Gastrocnemius medialis (tissue), 4 donors: ENCODE measurements around the gene DISC1. TPM values are rescaled to one million over a fixed set of nuclear protein-coding genes. Genes with fewer than 3 reads are reported as not detected.
"Not testable (repeated sequence)": the region's sequence is repeated elsewhere in the genome, so short reads cannot be mapped to it uniquely, and the experiment has no call there.

Source experiments
- ATAC-seq, 2 donors: fragments of 150-250 bp; one replicate each; pipeline ENCODE4 v1.9.1; 2016
- DNase-seq, 2 donors: peaks; one replicate each; pipeline ENCODE4 v3.0.0-alpha.2; 2019
- H3K27ac ChIP-seq, 4 donors: fragments of 200-600 bp; sonication (generic); 1 replicate in 1 of 4; 2 replicates in 3 of 4; pipeline ENCODE4 v1.5.1; 2016 to 2018; ENCODE audit warnings: mild to moderate bottlenecking in 2 of 4, moderate library complexity in 1 of 4
- H3K27me3 ChIP-seq, 3 donors: fragments of 200-600 bp; sonication (generic) in 2 of 3; 1 replicate in 1 of 3; 2 replicates in 2 of 3; pipeline versions ENCODE4 v1.5.1 to v1.6.0; 2016 to 2019; ENCODE audit warnings: mild to moderate bottlenecking in 1 of 3, moderate library complexity in 1 of 3
- H3K36me3 ChIP-seq, 2 donors: fragments of 200-600 bp; sonication (generic) in 1 of 2; one replicate each; pipeline ENCODE4 v1.5.1; 2017 to 2018
- H3K4me1 ChIP-seq, 2 donors: fragments of 200-600 bp; sonication (generic) in 1 of 2; one replicate each; pipeline ENCODE4 v1.5.1; 2016 to 2017; ENCODE audit warnings: mild to moderate bottlenecking in 2 of 2
- H3K4me3 ChIP-seq, 4 donors: fragments of 200-600 bp; sonication (generic) in 3 of 4; 1 replicate in 1 of 4; 2 replicates in 3 of 4; pipeline ENCODE4 v1.5.1; 2016 to 2019; ENCODE audit warnings: mild to moderate bottlenecking in 2 of 4
- H3K9me3 ChIP-seq, 3 donors: fragments of 200-600 bp; sonication (generic) in 2 of 3; 1 replicate in 1 of 3; 2 replicates in 2 of 3; pipeline ENCODE4 v1.5.1; 2016 to 2019
- POLR2A ChIP-seq, 2 donors: fragments of 450-650 bp; IDR thresholded peaks; one replicate each; pipeline ENCODE4 v1.6.1; 2017; ENCODE audit warnings: antibody characterized with exemption in 2 of 2, mild to moderate bottlenecking in 2 of 2, moderate library complexity in 2 of 2
- in situ Hi-C, 4 donors: fragments of 200-750 bp; cut with MboI; loops; one replicate each; pipeline versions ENCODE4 v1.15.0 to v1.8.0; 2017; ENCODE audit warnings: low sequenced_read_pairs in 4 of 4
- intact Hi-C: fragments of 100-400 bp; cut with DNase I; formaldehyde crosslinking; loops from one replicate; pipeline ENCODE4 v1.15.1; 2023; ENCODE audit warnings: low total_unique reads
- total RNA-seq, 4 donors: library from RNA; depleted of rRNA; stranded (reverse); fragments of >200 nt; gene quantifications; one replicate each; pipeline versions ENCODE4 v1.1.0 to v1.2.3, GENCODE V29; 2016
- TF ChIP-seq, protein P1 (sequence below), 5 experiments: fragments of 450-650 bp in 3 of 5; fragments of 200-600 bp in 2 of 5; sonication (generic) in 2 of 5; IDR thresholded peaks in 4 of 5; conservative IDR thresholded peaks in 1 of 5; 1 replicate in 4 of 5; 2 replicates in 1 of 5; pipeline ENCODE4 v1.5.1; 2016 to 2019; ENCODE audit warnings: antibody characterized with exemption in 5 of 5, mild to moderate bottlenecking in 3 of 5, moderate library complexity in 3 of 5

Gene DISC1
- total RNA-seq, 4 donors from 2014 or later, result 2.3 to 5.8 (median 2.6) TPM

DNA sequence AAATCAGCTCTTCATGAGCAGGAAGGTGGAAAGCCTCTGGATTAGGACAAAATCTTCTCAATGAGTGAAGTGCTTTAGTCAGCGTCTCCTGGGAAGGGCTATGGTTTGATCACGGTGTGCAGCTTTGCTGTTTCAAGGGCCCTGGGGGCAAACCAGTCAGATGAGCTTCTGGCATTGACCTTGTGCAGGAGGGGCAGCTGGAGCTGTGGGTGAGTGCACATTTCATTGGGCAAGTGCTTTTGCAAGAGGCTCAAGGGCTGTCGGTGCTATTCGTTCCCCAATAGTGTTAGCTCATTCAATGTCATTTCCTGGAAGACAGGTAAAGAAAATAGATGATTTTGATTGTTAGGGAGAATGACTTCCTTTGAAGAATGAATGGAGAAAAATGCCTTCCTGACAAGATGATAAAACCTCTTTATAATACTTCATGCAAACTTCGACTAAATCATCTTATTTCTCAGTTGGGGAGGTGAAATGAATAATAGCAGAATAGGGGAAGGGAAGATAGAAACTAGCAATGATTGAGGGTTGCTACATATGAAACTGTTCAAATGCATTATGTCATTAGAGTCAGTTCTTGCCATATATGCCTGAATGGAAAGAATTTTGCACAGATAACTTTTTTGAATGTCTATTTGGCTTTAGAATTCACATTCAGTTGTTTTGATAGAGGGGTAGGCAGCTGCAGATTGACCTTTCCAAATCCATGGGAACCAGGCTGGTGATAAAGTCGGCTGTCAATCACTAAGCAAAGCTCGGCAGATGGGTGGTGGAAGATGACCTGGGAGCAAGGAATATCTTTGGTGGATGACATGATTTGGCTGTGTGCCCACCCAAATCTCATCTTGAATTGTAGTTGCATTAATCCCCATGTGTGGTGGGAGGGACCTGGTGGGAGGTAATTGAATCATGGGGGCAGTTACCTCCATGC lies 12.9 kb upstream of the DISC1 start:
- TF ChIP-seq, protein P1, sequence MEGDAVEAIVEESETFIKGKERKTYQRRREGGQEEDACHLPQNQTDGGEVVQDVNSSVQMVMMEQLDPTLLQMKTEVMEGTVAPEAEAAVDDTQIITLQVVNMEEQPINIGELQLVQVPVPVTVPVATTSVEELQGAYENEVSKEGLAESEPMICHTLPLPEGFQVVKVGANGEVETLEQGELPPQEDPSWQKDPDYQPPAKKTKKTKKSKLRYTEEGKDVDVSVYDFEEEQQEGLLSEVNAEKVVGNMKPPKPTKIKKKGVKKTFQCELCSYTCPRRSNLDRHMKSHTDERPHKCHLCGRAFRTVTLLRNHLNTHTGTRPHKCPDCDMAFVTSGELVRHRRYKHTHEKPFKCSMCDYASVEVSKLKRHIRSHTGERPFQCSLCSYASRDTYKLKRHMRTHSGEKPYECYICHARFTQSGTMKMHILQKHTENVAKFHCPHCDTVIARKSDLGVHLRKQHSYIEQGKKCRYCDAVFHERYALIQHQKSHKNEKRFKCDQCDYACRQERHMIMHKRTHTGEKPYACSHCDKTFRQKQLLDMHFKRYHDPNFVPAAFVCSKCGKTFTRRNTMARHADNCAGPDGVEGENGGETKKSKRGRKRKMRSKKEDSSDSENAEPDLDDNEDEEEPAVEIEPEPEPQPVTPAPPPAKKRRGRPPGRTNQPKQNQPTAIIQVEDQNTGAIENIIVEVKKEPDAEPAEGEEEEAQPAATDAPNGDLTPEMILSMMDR (IDR thresholded peaks at IDR 0.05 in 4 of 5, conservative IDR thresholded peaks at IDR 0.05 in 1 of 5), result no peak
- no peak for TF ChIP-seq POLR2A (IDR thresholded peaks at IDR 0.05)
- no peak overlapping the region for H3K27ac ChIP-seq
- H3K4me3 ChIP-seq, result no peak overlapping the region
- no peaks in the 10 kb centered on the region for H3K36me3 ChIP-seq
- in situ Hi-C loops (loop anchor here in 2 of 4 donors (25.0 kb wide), 1 partner anchor 626 kb away; the partner anchor contains the start of genes ARV1 (in 2 of the 2) and TTC13 (in 2 of the 2)), intact Hi-C loops (no loop called here)
- peaks cover 0 to 3% of the 10 kb centered on the region in 2 donors for H3K4me1 ChIP-seq
- DNase-seq (no peak), ATAC-seq (no peak)
- H3K27me3 ChIP-seq, result no peaks in the 10 kb centered on the region
- H3K9me3 ChIP-seq, result no peaks in the 10 kb centered on the region

DNA sequence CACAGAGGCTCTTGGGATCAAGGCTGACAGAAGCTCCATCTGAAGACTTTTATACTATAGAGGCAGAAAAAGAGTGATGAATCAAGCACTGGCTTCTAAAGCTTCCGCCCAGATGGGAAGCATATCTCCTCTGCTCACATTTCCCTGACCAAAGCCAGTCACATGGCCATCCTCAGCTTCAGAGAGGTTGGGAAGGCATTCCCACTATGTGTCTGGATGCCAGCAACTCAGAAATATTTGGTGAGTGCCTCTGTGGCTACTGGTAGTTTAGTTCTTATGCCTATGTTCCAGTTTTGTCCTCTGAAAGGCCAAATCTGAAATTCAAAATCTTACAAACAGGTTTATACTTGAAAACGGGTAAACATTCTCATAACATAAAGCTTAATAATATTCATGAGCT lies 9.9 kb upstream of the DISC1 start:
- DNase-seq, result no peak
- no peaks in the 10 kb centered on the region for H3K9me3 ChIP-seq
- no peak for TF ChIP-seq POLR2A (IDR thresholded peaks at IDR 0.05)
- TF ChIP-seq, protein P1 (IDR thresholded peaks at IDR 0.05 in 4 of 5, conservative IDR thresholded peaks at IDR 0.05 in 1 of 5), result no peak
- H3K27me3 ChIP-seq, result no peaks in the 10 kb centered on the region
- intact Hi-C loops, result no loop called here
- no peak for ATAC-seq
- H3K36me3 ChIP-seq, result no peaks in the 10 kb centered on the region
- no peak overlapping the region for H3K4me3 ChIP-seq
- in situ Hi-C loops, result loop anchor here in 2 of 4 donors (25.0 kb wide), 1 partner anchor 629 kb away; the partner anchor contains the start of genes ARV1 (in 2 of the 2) and TTC13 (in 2 of the 2)
- H3K27ac ChIP-seq, result no peak overlapping the region
- H3K4me1 ChIP-seq, result peaks cover 0 to 9% of the 10 kb centered on the region in 2 donors

DNA sequence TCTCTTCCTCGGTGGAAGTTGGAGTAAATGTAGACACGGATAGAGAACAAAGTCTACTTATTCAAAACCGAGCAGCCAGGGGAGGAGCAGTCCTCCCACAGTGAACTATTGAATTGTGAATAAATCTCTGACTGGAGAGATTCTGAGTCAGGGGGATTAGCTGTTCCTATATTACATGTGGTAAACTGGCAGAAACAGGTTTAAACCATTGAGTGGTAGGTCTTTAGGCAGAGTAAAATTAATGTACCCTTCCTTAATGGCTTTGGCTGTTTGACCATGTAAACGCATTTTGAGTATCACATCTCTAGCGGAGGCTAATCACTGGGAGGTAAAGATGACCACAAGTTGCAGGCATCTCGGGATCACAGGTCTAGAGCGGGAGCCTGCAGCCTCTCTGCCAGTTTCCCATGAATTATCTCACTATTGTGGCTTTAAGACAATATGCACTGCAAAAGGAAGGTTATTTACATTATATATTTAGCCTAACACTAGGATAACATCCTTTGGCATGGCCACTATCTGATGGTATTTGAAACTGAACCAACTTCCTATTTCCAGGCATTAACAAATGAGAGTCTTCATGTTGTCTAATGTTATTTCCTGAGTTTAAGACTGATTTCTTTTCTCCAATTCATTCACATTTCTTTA lies 7.9 kb upstream of the DISC1 start:
- peaks cover 0 to 9% of the 10 kb centered on the region in 2 donors for H3K4me1 ChIP-seq
- intact Hi-C loops, result no loop called here
- in situ Hi-C loops, result loop anchor here in 2 of 4 donors (25.0 kb wide), 1 partner anchor 631 kb away; the partner anchor contains the start of genes ARV1 (in 2 of the 2) and TTC13 (in 2 of the 2)

GRCh38 chr1:231619257-231619634 lies 7.3 kb upstream of the DISC1 start:
- no peak overlapping the region for H3K27ac ChIP-seq
- ATAC-seq (no peak), DNase-seq (no peak)
- no peaks in the 10 kb centered on the region for H3K9me3 ChIP-seq
- H3K36me3 ChIP-seq, result no peaks in the 10 kb centered on the region
- H3K4me3 ChIP-seq, result no peak overlapping the region
- H3K27me3 ChIP-seq, result no peaks in the 10 kb centered on the region
- in situ Hi-C loops, result loop anchor here in 2 of 4 donors (25.0 kb wide), 1 partner anchor 632 kb away; the partner anchor contains the start of genes ARV1 (in 2 of the 2) and TTC13 (in 2 of the 2)
- intact Hi-C loops, result no loop called here
- H3K4me1 ChIP-seq, result peaks cover 0 to 9% of the 10 kb centered on the region in 2 donors
- no peak for TF ChIP-seq POLR2A (IDR thresholded peaks at IDR 0.05)
- TF ChIP-seq, protein P1 (IDR thresholded peaks at IDR 0.05 in 4 of 5, conservative IDR thresholded peaks at IDR 0.05 in 1 of 5), result no peak

More for the DNA sequence above, 7.9 kb upstream of the DISC1 start:
- DNase-seq, result no peak
- TF ChIP-seq, protein P1 (IDR thresholded peaks at IDR 0.05 in 4 of 5, conservative IDR thresholded peaks at IDR 0.05 in 1 of 5), result no peak
- TF ChIP-seq POLR2A (IDR thresholded peaks at IDR 0.05), result no peak
- Histone ChIP-seq H3K27ac (no peak overlapping the region), H3K27me3 (no peaks in the 10 kb centered on the region), H3K36me3 (no peaks in the 10 kb centered on the region), H3K4me3 (no peak overlapping the region), H3K9me3 (no peaks in the 10 kb centered on the region)
- ATAC-seq, result no peak

DNA sequence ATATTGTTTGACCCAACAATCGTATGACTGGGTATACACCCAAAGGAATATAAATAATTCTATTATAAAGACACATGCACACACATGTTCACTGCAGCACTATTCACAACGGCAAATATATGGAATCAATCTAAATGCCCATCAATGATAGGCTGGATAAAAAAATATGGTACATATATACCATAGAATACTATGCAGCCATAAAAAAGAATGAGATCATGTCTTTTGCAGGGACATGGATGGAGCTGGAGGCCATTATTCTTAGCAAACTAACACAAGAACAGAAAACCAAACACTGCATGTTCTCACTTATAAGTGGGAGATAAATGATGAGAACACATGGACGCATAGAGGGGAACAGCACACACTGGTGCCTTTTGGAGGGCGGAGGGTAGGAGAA lies 1.5 kb upstream of the DISC1 start:
- H3K4me3 ChIP-seq, intact Hi-C loops, H3K9me3 ChIP-seq, ATAC-seq, in situ Hi-C loops, DNase-seq, H3K36me3 ChIP-seq, H3K27me3 ChIP-seq, H3K27ac ChIP-seq: not testable (repeated sequence)
- H3K4me1 ChIP-seq, result peaks cover 5 to 24% of the 10 kb centered on the region in 2 donors
